ENCODE measurements around the gene CCDC77. TPM values are rescaled to one million over a fixed set of nuclear protein-coding genes. Genes with fewer than 3 reads are reported as not detected.

Gene CCDC77
- total RNA-seq, 2 experiments from 2014 or later = 5.3 to 7.8 TPM

DNA sequence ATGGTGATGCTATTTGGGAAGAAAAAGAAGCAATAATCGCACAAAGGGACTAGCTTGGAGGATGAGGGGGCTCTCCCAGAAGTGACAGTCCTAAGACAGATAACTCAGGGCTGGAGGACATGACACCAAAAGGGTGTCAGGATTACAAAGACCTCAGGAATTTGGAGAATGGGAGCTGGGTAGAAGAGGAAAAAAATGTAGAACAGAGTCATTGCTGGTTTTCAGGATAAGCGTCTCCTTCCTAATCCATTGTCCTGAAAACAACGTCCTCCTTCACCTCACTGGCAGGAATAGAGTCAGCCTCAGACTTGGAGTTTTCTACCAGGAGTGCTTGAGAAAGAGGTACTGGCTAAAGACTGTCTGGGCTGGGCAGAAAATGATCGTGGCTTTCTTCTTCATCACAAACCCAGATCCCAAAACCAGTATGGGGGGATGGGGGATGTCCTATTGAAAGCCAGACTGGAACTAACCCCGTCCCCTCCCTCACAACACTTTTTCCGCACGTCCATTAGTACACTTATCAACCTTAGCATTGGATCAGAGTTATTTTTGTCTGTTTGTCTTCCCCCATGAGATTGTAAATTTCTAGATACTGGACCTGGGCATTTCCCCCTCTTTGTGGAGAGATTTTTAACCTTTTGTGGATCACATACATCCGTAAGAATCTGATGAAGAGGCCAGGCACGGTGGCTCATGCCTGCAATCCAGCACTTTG, 72.6 kb downstream of the CCDC77 start:
- no peak for DNase-seq

DNA sequence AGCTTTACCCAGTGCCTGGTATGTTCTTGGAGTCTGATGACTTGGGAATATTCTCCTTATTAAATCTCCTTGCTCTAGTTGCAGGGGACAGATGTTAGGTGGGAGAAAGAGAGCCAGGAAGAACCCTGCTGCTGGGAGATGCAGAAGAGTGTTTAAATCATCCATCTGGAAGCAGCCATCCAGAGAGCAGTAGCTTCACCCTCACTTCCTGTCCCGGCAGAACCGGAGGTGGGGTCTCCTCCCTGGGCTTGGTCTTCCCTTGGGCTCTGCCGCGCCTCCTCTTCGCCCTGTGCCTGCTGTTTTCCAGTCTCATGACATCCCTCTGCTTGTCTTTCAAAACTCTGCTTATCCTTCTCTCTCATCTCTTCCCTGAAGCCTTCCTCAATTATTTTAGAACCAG, 73.8 kb downstream of the CCDC77 start:
- DNase-seq (no peak), ATAC-seq (ENCODE audit: poor library complexity) (no peak)
- no peak overlapping the region for H3K4me3 ChIP-seq (ENCODE audit: low read length)
- Mint-ChIP-seq H3K4me1 (ENCODE audit: low read depth) (no peaks in the 10 kb centered on the region), H3K36me3 (ENCODE audit: low read depth) (no peaks in the 10 kb centered on the region), H3K27me3 (peaks cover 44% of the 10 kb centered on the region), H3K27ac (no peak overlapping the region), H3K4me3 (no peak overlapping the region), H3K9me3 (no peaks in the 10 kb centered on the region)
- POLR2A ChIA-PET = no interaction called here
- H3K36me3 ChIP-seq (ENCODE audit: insufficient read depth, low read length) = no peaks in the 10 kb centered on the region
- H3K27me3 ChIP-seq (ENCODE audit: control insufficient read depth in 1 of 2, insufficient read depth in 2 of 2, low read length in 2 of 2) = peaks cover 2 to 5% of the 10 kb centered on the region in 2 experiments
- no peaks in the 10 kb centered on the region for H3K9me3 ChIP-seq (ENCODE audit: control insufficient read depth in 1 of 2, insufficient read depth in 1 of 2, low read length in 2 of 2)
- no peak overlapping the region for H3K27ac ChIP-seq (ENCODE audit: low read depth in 1 of 2, low read length in 2 of 2)
- TF ChIP-seq, protein P1, sequence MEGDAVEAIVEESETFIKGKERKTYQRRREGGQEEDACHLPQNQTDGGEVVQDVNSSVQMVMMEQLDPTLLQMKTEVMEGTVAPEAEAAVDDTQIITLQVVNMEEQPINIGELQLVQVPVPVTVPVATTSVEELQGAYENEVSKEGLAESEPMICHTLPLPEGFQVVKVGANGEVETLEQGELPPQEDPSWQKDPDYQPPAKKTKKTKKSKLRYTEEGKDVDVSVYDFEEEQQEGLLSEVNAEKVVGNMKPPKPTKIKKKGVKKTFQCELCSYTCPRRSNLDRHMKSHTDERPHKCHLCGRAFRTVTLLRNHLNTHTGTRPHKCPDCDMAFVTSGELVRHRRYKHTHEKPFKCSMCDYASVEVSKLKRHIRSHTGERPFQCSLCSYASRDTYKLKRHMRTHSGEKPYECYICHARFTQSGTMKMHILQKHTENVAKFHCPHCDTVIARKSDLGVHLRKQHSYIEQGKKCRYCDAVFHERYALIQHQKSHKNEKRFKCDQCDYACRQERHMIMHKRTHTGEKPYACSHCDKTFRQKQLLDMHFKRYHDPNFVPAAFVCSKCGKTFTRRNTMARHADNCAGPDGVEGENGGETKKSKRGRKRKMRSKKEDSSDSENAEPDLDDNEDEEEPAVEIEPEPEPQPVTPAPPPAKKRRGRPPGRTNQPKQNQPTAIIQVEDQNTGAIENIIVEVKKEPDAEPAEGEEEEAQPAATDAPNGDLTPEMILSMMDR (IDR thresholded peaks at IDR 0.05) = no peak
- no peaks in the 10 kb centered on the region for H3K4me1 ChIP-seq (ENCODE audit: insufficient read depth, low read length)
- CTCF ChIA-PET = interaction anchor here (1.6 kb wide), 1 partner anchor 61 kb away, joined by 5 read pairs; no protein-coding TSS in a partner anchor
- intact Hi-C loops (cut with DNase I, micrococcal nuclease) = loop anchor here in 1 of 2 experiments (5.0 kb wide), 1 partner anchor 47 kb away; no protein-coding TSS in a partner anchor

More for the DNA sequence above, 72.6 kb downstream of the CCDC77 start:
- Mint-ChIP-seq H3K4me3 (no peak overlapping the region), H3K9me3 (no peaks in the 10 kb centered on the region), H3K27ac (no peak overlapping the region), H3K4me1 (ENCODE audit: low read depth) (no peaks in the 10 kb centered on the region), H3K27me3 (peaks cover 38% of the 10 kb centered on the region), H3K36me3 (ENCODE audit: low read depth) (no peaks in the 10 kb centered on the region)
- Histone ChIP-seq H3K36me3 (ENCODE audit: insufficient read depth, low read length) (no peaks in the 10 kb centered on the region), H3K4me3 (ENCODE audit: low read length) (no peak overlapping the region), H3K27ac (ENCODE audit: low read depth in 1 of 2, low read length in 2 of 2) (no peak overlapping the region), H3K4me1 (ENCODE audit: insufficient read depth, low read length) (no peaks in the 10 kb centered on the region), H3K9me3 (ENCODE audit: control insufficient read depth in 1 of 2, insufficient read depth in 1 of 2, low read length in 2 of 2) (no peaks in the 10 kb centered on the region), H3K27me3 (ENCODE audit: control insufficient read depth in 1 of 2, insufficient read depth in 2 of 2, low read length in 2 of 2) (peaks cover 2 to 5% of the 10 kb centered on the region in 2 experiments)
- intact Hi-C loops (cut with DNase I, micrococcal nuclease) = no loop called here
- TF ChIP-seq, protein P1 (IDR thresholded peaks at IDR 0.05) = no peak
- ChIA-PET POLR2A (interaction anchor here (1.0 kb wide), 1 partner anchor 11 kb away, joined by 3 read pairs; no protein-coding TSS in a partner anchor), CTCF (no interaction called here)
- no peak for ATAC-seq (ENCODE audit: poor library complexity)

DNA sequence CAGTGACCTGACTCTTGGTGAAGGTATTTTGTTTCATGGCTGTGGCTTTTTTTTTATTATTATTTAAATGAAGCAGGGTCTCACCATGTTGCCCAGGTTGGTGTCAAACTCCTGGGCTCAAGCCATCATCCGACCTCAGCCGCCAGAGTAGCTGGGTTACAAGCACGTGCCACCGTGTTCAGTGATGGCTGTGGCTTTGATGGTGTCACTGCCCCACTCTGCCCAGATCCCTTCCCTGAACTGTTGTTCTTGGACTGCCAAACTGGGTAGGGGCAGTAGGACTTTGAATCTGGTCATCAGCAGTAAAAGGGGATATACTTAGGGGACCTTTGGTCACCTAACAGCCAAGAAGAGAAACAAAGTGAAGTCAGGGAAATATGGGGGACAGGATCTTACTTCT, 77.7 kb downstream of the CCDC77 start:
- Mint-ChIP-seq H3K4me3 (no peak overlapping the region), H3K4me1 (ENCODE audit: low read depth) (no peaks in the 10 kb centered on the region), H3K9me3 (no peaks in the 10 kb centered on the region), H3K36me3 (ENCODE audit: low read depth) (no peaks in the 10 kb centered on the region), H3K27me3 (peaks cover 46% of the 10 kb centered on the region), H3K27ac (no peak overlapping the region)
- Histone ChIP-seq H3K4me3 (ENCODE audit: low read length) (no peak overlapping the region), H3K27ac (ENCODE audit: low read depth in 1 of 2, low read length in 2 of 2) (no peak overlapping the region), H3K4me1 (ENCODE audit: insufficient read depth, low read length) (no peaks in the 10 kb centered on the region), H3K36me3 (ENCODE audit: insufficient read depth, low read length) (no peaks in the 10 kb centered on the region), H3K27me3 (ENCODE audit: control insufficient read depth in 1 of 2, insufficient read depth in 2 of 2, low read length in 2 of 2) (no peaks in the 10 kb centered on the region), H3K9me3 (ENCODE audit: control insufficient read depth in 1 of 2, insufficient read depth in 1 of 2, low read length in 2 of 2) (no peaks in the 10 kb centered on the region)
- intact Hi-C loops (cut with DNase I, micrococcal nuclease) = loop anchor here in 1 of 2 experiments (5.0 kb wide), 1 partner anchor 43 kb away; no protein-coding TSS in a partner anchor
- TF ChIP-seq, protein P1 (IDR thresholded peaks at IDR 0.05) = no peak
- POLR2A ChIA-PET = no interaction called here
- CTCF ChIA-PET = no interaction called here
- ATAC-seq (ENCODE audit: poor library complexity) (no peak), DNase-seq (no peak)
